Effector memory CD8-positive, alpha-beta T cell (primary cell): Measurements from ENCODE around the gene CLEC18B.
"Not testable (repeated sequence)": the region's sequence is repeated elsewhere in the genome, so short reads cannot be mapped to it uniquely, and the experiment has no call there.

Experiments
- ATAC-seq: fragments of 150-1000 bp; cut with Tn5 transposase; replicated peaks from 2 replicates; pipeline ENCODE4 v1.10.0; 2021; ENCODE audit warnings: mild to moderate bottlenecking, moderate library complexity
- DNase-seq, 3 experiments: peaks; one replicate each; pipeline ENCODE4 v3.0.0; 2021
- H3K27ac Mint-ChIP-seq, 2 donors: one replicate each; pipeline ENCODE4 v1.8.0; 2022; ENCODE audit warnings: mild to moderate bottlenecking in 2 of 2, mixed read lengths in 2 of 2, moderate library complexity in 2 of 2
- H3K27me3 Mint-ChIP-seq, 2 donors: one replicate each; pipeline ENCODE4 v1.8.0; 2022; ENCODE audit warnings: mixed read lengths in 2 of 2
- H3K36me3 Mint-ChIP-seq: one replicate; pipeline ENCODE4 v1.8.0; 2022; ENCODE audit warnings: mild to moderate bottlenecking, moderate library complexity, mixed read lengths; ENCODE audit not compliant: insufficient read depth
- H3K4me1 Mint-ChIP-seq, 2 donors: one replicate each; pipeline ENCODE4 v1.8.0; 2022; ENCODE audit warnings: low read depth in 2 of 2, mixed read lengths in 2 of 2
- H3K4me3 Mint-ChIP-seq, 2 donors: one replicate each; pipeline ENCODE4 v1.8.0; 2022; ENCODE audit warnings: mild to moderate bottlenecking in 2 of 2, mixed read lengths in 2 of 2, moderate library complexity in 2 of 2
- H3K9me3 Mint-ChIP-seq, 2 donors: one replicate each; pipeline ENCODE4 v1.8.0; 2022; ENCODE audit warnings: mixed read lengths in 2 of 2
- total RNA-seq, 9 experiments: gene quantifications; one replicate each; lab custom pipeline; 2026; lab: John Stamatoyannopoulos, UW

CLEC18B gene
- 0 to 1.7 (median 0.43) reads per million in 9 experiments for total RNA-seq

- H3K27ac Mint-ChIP-seq, DNase-seq, H3K9me3 Mint-ChIP-seq, H3K27me3 Mint-ChIP-seq, H3K36me3 Mint-ChIP-seq, H3K4me1 Mint-ChIP-seq, H3K4me3 Mint-ChIP-seq, ATAC-seq: not testable (repeated sequence)
Observed at GRCh38 chr16:74420612-74421481, at the start of gene CLEC18B. CLEC18B (minus strand) TSS chr16:74421478; CDS start chr16:74421270, 208 bp downstream.

GRCh38 chr16:74469946-74470478 lies 48.7 kb upstream of the CLEC18B start:
- ATAC-seq, result no peak
- Mint-ChIP-seq H3K27ac (peak overlapping the region in 1 of 2 donors; percentile 54), H3K36me3 (peaks cover 89% of the 10 kb centered on the region)

GRCh38 chr16:74468807-74469525 lies 47.7 kb upstream of the CLEC18B start:
- Mint-ChIP-seq H3K4me1 (peaks cover 12 to 17% of the 10 kb centered on the region in 2 donors), H3K27ac (peak overlapping the region in 1 of 2 donors; percentile 64), H3K4me3 (no peak overlapping the region), H3K36me3 (peaks cover 89% of the 10 kb centered on the region), H3K27me3 (no peaks in the 10 kb centered on the region), H3K9me3 (no peaks in the 10 kb centered on the region)
- ATAC-seq (no peak), DNase-seq (no peak)

More at GRCh38 chr16:74469946-74470478, 48.7 kb upstream of the CLEC18B start:
- DNase-seq, result no peak
- Mint-ChIP-seq H3K9me3 (no peaks in the 10 kb centered on the region), H3K4me1 (peaks cover 12 to 17% of the 10 kb centered on the region in 2 donors), H3K27me3 (no peaks in the 10 kb centered on the region), H3K4me3 (no peak overlapping the region)

GRCh38 chr16:74466872-74467271 lies 45.6 kb upstream of the CLEC18B start:
- no peaks in the 10 kb centered on the region for H3K9me3 Mint-ChIP-seq
- H3K4me3 Mint-ChIP-seq, result peak overlapping the region in 1 of 2 donors; percentile 37
- H3K36me3 Mint-ChIP-seq, result peaks cover 86% of the 10 kb centered on the region
- DNase-seq (no peak), ATAC-seq (no peak)
- H3K27ac Mint-ChIP-seq, result peak overlapping the region; percentile 60 to 61
- H3K4me1 Mint-ChIP-seq, result peaks cover 12 to 17% of the 10 kb centered on the region in 2 donors
- no peaks in the 10 kb centered on the region for H3K27me3 Mint-ChIP-seq

GRCh38 chr16:74465851-74466685 lies 44.8 kb upstream of the CLEC18B start:
- H3K4me1 Mint-ChIP-seq, result peaks cover 12 to 17% of the 10 kb centered on the region in 2 donors

GRCh38 chr16:74465281-74465680 lies 44.0 kb upstream of the CLEC18B start:
- no peaks in the 10 kb centered on the region for H3K27me3 Mint-ChIP-seq
- H3K4me3 Mint-ChIP-seq, result no peak overlapping the region
- peaks cover 12 to 17% of the 10 kb centered on the region in 2 donors for H3K4me1 Mint-ChIP-seq
- no peak for ATAC-seq
- H3K27ac Mint-ChIP-seq, result peak overlapping the region in 1 of 2 donors; percentile 61
- no peak for DNase-seq
- H3K36me3 Mint-ChIP-seq, result peaks cover 86% of the 10 kb centered on the region
- no peaks in the 10 kb centered on the region for H3K9me3 Mint-ChIP-seq

More at GRCh38 chr16:74465851-74466685, 44.8 kb upstream of the CLEC18B start:
- no peak for ATAC-seq
- H3K36me3 Mint-ChIP-seq, result peaks cover 86% of the 10 kb centered on the region
- H3K9me3 Mint-ChIP-seq, result no peaks in the 10 kb centered on the region
- peak overlapping the region in 1 of 2 donors; percentile 37 for H3K4me3 Mint-ChIP-seq
- no peaks in the 10 kb centered on the region for H3K27me3 Mint-ChIP-seq
- no peak for DNase-seq
- H3K27ac Mint-ChIP-seq, result peak overlapping the region; percentile 60 to 61

GRCh38 chr16:74463888-74464287 lies 42.6 kb upstream of the CLEC18B start:
- H3K4me1 Mint-ChIP-seq, result peaks cover 11 to 15% of the 10 kb centered on the region in 2 donors
- H3K9me3 Mint-ChIP-seq, result no peaks in the 10 kb centered on the region
- H3K4me3 Mint-ChIP-seq, result no peak overlapping the region
- H3K27me3 Mint-ChIP-seq, result no peaks in the 10 kb centered on the region
- no peak overlapping the region for H3K27ac Mint-ChIP-seq
- ATAC-seq (no peak), DNase-seq (no peak)
- H3K36me3 Mint-ChIP-seq, result peaks cover 86% of the 10 kb centered on the region

GRCh38 chr16:74462361-74462760 lies 41.1 kb upstream of the CLEC18B start:
- Mint-ChIP-seq H3K27me3 (no peaks in the 10 kb centered on the region), H3K27ac (peak overlapping the region in 1 of 2 donors; percentile 64), H3K4me3 (no peak overlapping the region), H3K9me3 (no peaks in the 10 kb centered on the region), H3K36me3 (peaks cover 87% of the 10 kb centered on the region), H3K4me1 (peaks cover 9 to 11% of the 10 kb centered on the region in 2 donors)
- DNase-seq (no peak), ATAC-seq (no peak)

GRCh38 chr16:74461826-74462225 lies 40.5 kb upstream of the CLEC18B start:
- Mint-ChIP-seq H3K27ac (peak overlapping the region; percentile 64 to 75), H3K27me3 (no peaks in the 10 kb centered on the region), H3K36me3 (peaks cover 88% of the 10 kb centered on the region), H3K4me1 (peaks cover 6% of the 10 kb centered on the region in 2 donors), H3K9me3 (no peaks in the 10 kb centered on the region), H3K4me3 (no peak overlapping the region)
- no peak for ATAC-seq
- no peak for DNase-seq

GRCh38 chr16:74460542-74460941 lies 39.3 kb upstream of the CLEC18B start:
- H3K27ac Mint-ChIP-seq, result peak overlapping the region in 1 of 2 donors; percentile 19
- no peak overlapping the region for H3K4me3 Mint-ChIP-seq
- DNase-seq (no peak), ATAC-seq (no peak)
- H3K9me3 Mint-ChIP-seq, result no peaks in the 10 kb centered on the region
- peaks cover 93% of the 10 kb centered on the region for H3K36me3 Mint-ChIP-seq
- no peaks in the 10 kb centered on the region for H3K4me1 Mint-ChIP-seq
- no peaks in the 10 kb centered on the region for H3K27me3 Mint-ChIP-seq

- Mint-ChIP-seq H3K36me3 (peaks cover 91% of the 10 kb centered on the region), H3K27ac (peak overlapping the region in 1 of 2 donors; percentile 31)
Observed at GRCh38 chr16:74456290-74456625, 35.0 kb upstream of the CLEC18B start.

GRCh38 chr16:74455619-74456289 lies 34.5 kb upstream of the CLEC18B start:
- no peak overlapping the region for H3K4me3 Mint-ChIP-seq
- H3K36me3 Mint-ChIP-seq, result peaks cover 90% of the 10 kb centered on the region
- ATAC-seq (no peak), DNase-seq (no peak)
- no peaks in the 10 kb centered on the region for H3K4me1 Mint-ChIP-seq
- no peaks in the 10 kb centered on the region for H3K9me3 Mint-ChIP-seq
- peak overlapping the region in 1 of 2 donors; percentile 31 for H3K27ac Mint-ChIP-seq
- H3K27me3 Mint-ChIP-seq, result no peaks in the 10 kb centered on the region

More at GRCh38 chr16:74456290-74456625, 35.0 kb upstream of the CLEC18B start:
- Mint-ChIP-seq H3K9me3 (no peaks in the 10 kb centered on the region), H3K27me3 (no peaks in the 10 kb centered on the region), H3K4me3 (no peak overlapping the region), H3K4me1 (no peaks in the 10 kb centered on the region)
- DNase-seq (no peak), ATAC-seq (no peak)
